Activated effector memory CD4-positive, alpha-beta T cell treated with Interleukin-2 at 50 U/mL for 16 hours (primary cell): ENCODE data around the gene EDC4.
"Not testable (repeated sequence)": the region's sequence is repeated elsewhere in the genome, so short reads cannot be mapped to it uniquely, and the experiment has no call there.

Experiments
- DNase-seq: peaks from one replicate; pipeline ENCODE4 v3.0.0-alpha.2; 2020

Gene EDC4

DNA sequence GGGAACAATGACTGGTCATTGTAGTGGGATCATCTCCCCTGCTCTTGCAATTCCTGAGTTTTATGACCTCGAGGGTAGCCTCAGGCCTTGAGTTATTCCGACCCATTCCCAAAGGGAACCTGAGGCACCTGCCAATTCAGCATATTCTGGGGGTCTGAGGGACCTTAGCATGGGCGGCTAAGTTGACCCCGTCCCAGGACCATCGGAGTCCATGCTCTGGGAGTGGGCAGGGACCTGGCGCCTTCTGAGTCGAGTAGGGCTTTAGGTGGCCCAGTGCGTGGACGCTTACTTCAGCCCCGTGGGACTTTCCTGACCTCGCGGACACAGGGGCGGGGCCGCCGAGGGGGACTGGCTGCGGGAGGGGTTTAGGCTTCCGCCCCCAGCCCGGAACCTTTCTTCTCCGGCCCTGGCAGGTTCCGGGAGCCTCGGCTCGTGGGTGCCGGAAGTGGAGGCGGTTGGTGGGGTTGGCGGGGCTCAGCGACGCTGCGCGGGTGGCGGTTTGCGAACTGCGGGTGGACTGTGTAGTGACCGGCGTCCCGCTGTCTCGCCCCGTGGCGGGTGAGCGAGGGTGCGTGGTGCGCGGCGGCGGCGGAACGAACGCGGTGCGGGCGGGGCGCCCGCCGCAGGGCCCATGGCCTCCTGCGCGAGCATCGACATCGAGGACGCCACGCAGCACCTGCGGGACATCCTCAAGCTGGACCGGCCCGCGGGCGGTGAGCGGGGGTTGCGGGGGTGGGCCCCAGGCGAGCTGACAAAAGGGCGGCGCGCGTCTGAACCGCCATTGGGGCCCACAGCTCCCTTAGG is at the start of gene EDC4:
Gene EDC4 (plus strand): TSS at position 422 of the 804 bp plus-strand sequence. CDS start 210 bp downstream, at position 632.
- DNase-seq: peak; percentile 84

DNA sequence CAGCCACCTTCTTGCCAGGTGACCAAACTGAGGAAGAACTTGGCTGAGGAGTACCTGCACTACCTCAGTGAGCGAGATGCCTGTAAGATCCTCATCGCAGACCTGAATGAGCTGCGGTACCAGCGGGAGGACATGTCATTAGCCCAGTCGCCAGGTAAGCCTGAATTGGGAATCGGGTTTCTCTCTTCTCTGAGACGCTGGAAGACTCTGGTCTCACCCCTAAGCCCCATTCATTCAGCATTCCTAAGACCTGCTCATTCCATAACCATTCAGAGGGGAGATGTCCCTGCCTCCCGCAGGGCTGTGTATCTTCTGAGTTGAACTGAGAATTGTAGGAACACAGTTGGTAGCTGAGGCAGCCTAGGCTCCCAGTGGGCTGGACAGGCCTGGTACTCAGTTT is 47.7 kb upstream of the EDC4 start:
- DNase-seq: no peak

- DNase-seq: no peak
Measured at GRCh38 chr16:67825906-67826305, 46.9 kb upstream of the EDC4 start.

GRCh38 chr16:67828651-67829050 is 44.2 kb upstream of the EDC4 start:
- no peak for DNase-seq

DNA sequence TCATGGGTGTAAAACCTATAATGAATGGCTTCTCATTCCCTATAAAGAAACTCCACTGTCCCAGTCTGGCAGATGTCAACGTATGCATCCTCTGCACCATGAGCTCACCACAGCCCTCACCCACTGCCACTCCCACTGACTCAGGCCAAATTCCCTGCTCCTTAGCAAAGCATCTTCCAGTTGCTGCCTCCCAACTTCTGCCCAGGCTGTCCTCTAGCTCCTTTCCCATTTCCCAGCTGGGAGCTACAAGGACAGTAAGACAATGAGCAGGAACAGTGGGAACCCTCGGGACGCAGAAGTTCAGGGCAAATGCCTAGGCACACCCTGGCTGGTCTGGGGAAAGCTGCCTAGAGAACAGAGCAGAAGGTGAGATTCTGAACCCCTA is 39.8 kb upstream of the EDC4 start:
- no peak for DNase-seq

DNA sequence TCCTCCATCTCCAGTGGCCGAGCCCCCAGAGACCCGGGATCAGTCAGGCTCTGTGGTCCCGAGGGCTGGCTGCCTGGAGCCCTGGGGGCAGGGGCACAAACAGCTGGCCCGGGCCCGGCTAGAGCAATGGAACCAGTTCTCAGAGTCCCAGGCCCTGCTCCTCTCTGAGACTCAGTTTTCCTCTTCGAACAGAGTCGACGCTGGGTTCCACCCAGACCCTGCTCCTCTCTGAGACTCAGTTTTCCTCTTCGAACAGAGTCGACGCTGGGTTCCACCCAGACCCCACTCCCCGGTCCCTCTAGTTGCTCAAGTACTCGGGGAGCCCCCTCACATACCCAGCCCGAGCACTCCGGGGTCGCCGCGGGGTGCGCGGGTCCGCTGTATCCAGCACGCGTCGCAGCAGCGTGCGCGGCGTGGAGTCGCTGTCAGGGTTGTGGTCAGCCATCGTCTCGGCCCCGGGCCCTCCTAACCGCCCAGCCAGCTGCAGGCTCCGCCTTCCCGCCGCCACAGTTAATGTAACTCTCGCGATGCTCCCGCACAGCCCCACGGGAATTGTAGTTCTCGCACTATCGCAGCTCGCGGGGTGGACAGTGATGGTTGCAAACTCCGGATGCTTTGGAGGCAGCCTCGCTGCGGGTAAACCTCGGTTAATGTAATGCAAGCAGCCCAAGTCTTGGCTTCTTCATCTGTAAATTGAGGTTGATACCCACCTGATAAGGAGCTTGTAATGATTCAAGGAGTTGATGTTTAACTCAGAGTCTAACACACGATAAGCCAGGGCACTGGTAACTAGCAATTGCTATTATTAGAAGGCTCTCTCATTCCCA is 39.2 kb upstream of the EDC4 start:
- peak; percentile 88 for DNase-seq

- DNase-seq: no peak
Measured at GRCh38 chr16:67834242-67834614, 38.6 kb upstream of the EDC4 start.

- DNase-seq: not testable (repeated sequence)
Measured at GRCh38 chr16:67837190-67837589, 35.7 kb upstream of the EDC4 start.

GRCh38 chr16:67837811-67838210 is 35.0 kb upstream of the EDC4 start:
- no peak for DNase-seq

GRCh38 chr16:67841198-67841815 is 31.5 kb upstream of the EDC4 start:
- DNase-seq: no peak

DNA sequence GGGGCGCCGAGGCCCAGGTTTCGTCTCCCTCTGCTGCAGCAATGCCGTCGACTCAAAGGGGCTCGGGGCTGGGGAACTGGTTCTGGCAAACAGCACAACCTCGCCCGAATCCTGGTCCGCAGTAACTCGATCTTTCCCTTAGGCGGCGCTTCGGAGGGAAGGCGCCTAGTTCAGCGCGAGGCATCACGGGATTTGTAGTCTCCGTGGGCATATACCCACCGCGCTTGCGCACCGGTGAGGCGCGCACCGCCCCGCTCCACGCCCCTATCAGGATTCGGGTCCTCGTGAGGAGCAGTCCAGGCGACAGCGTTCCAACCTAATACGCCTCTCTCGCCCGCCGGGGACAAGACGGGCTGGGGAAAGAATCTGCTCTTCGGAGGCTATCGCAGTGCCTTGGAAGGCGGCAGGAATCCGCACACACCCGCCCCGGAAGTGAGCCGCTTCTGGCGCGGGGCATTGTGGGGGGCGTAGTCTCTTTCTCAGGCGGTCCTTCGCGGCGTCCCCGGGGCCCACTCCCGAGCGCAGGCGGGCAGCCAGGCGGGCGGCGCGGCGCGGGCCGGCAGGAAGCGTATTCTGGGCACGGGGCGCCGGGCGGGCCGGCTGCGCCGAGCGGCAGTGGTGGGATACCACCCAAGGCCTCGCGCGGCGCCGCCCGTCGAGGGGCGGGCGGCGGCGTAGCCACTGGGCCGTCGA is 30.9 kb upstream of the EDC4 start, which contains the start of gene THAP11:
Gene THAP11 (plus strand): TSS at position 505 of the 693 bp plus-strand sequence. CDS start 235 bp downstream, outside the sequence.
- peak; percentile 92 for DNase-seq

- DNase-seq: peak; percentile 60
Measured at GRCh38 chr16:67842509-67843342, 30.1 kb upstream of the EDC4 start.

GRCh38 chr16:67843343-67843765 is 29.5 kb upstream of the EDC4 start:
- DNase-seq: no peak

GRCh38 chr16:67844497-67844896 is 28.4 kb upstream of the EDC4 start:
- no peak for DNase-seq

- DNase-seq: no peak
Measured at GRCh38 chr16:67845291-67846062, 27.4 kb upstream of the EDC4 start.

- no peak for DNase-seq
Measured at GRCh38 chr16:67846063-67846319, 26.9 kb upstream of the EDC4 start.

- peak; percentile 95 for DNase-seq
Measured at GRCh38 chr16:67846320-67847063, 26.4 kb upstream of the EDC4 start, which contains the start of gene NUTF2. Gene NUTF2, plus strand, starts transcription at chr16:67846933. Its CDS starts 18,198 bp downstream, at chr16:67865131.

DNA sequence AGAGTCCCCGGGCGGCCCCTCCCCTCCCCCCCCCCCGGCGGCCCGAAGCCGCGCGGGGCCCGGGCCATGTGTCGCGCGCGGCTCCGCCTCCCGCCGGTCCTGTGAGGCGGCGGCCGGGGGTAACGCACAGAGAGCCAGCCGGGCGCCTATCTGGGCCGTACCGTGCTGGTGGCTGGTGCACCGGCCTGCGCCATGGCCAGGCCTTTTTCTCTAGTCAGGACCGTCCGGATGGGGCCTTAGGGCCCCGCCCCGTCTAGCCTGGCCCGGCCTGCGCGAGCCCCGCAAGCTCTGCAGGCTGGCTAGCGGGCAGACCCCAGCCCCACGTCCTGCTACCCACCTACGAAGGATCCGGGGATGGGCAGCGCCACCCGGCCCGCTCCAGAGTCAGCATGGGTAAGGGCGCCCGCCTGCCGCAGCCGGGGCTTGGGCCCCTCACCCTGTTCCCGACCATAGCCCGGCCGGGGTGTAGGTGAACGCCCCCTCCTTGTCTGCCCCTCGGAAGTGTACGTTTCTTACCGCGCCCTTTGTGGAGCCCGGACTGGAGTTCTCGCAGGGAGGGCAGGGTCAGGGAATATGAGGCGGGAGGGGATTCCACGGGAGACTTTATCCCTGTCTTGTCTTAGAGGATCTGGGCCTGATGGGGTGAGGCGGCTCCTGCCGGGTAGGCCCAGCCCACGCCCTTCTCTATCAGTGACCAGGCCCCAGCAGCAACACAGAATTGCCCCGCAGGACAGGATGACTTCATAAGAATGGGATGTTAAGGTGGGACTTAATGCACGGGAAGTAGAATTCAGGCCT is 25.6 kb upstream of the EDC4 start, which contains the start of gene CENPT:
Gene CENPT (minus strand): TSS at position 630 of the 798 bp plus-strand sequence. CDS start 13,834 bp downstream, outside the sequence.
- DNase-seq: no peak

DNA sequence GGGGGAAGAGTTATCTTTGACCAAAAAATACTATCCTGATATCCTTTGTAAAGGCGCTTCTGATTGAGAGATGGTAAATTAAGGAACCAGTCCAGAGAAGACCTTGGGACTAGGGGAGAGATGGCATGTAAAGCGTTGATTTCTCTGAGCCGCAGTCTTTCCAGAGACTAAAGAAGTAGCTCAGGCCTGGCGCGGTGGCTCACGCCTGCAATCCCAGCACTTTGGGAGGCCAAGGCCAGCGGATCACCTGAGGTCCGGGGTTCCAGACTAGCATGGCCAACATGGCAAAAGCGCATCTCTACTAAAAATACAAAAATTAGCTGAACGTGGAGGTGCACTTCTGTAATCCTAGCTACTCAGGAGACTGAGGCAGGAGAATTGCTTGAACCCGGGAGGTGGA is 24.7 kb upstream of the EDC4 start:
- DNase-seq: no peak
